SH-SY5Y (cell line): Measurements from ENCODE around the gene OTULINL.

Source experiments
- GATA2 ChIP-seq: IDR thresholded peaks from 2 replicates; pipeline ENCODE4 v1.6.1; 2011; ENCODE audit warnings: mild to moderate bottlenecking, low read depth, low read length
- GATA3 ChIP-seq: IDR thresholded peaks from 2 replicates; pipeline ENCODE4 v1.6.1; 2011; ENCODE audit warnings: low read depth, mild to moderate bottlenecking, low read length, moderate library complexity

DNA sequence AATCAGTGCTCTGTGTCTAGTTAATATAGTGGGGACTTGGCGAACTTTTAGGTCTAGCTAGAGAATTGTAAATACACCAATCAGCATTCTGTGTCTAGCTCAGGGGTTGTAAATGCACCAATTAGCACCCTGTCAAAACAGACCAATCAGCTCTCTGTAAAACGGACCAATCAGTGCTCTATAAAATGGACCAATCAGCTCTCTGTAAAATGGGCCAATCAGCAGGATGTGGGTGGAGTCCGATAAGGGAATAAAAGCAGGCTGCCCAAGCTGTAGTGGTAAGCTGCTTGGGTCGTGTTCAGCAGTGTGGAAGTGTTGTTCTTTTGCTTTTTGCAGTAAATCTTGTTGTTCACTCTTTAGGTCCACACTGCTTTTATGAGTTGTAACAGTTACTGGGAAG lies 3.6 kb upstream of the OTULINL start:
- TF ChIP-seq GATA3 = no peak
- no peak for TF ChIP-seq GATA2
